CD4-positive, alpha-beta memory T cell (primary cell): ENCODE results near the gene HPGDS. TPM values are rescaled to one million over a fixed set of nuclear protein-coding genes. Genes with fewer than 3 reads are reported as not detected.
"Not testable (repeated sequence)": the region's sequence is repeated elsewhere in the genome, so short reads cannot be mapped to it uniquely, and the experiment has no call there.

Experiments used
- CTCF ChIA-PET: fragments of 350-600 bp; sonication (Branson Sonifier 250); formaldehyde crosslinking; loops from one replicate; lab custom pipeline; 2021; ENCODE audit warnings: inconsistent platforms; ENCODE audit not compliant: partially characterized antibody; lab: Charles Lee
- POLR2A ChIA-PET: fragments of 350-600 bp; sonication (Branson Sonifier 250); formaldehyde crosslinking; loops from one replicate; lab custom pipeline; 2021; ENCODE audit not compliant: partially characterized antibody; lab: Charles Lee
- DNase-seq, 5 donors: peaks; one replicate each; pipeline versions ENCODE4 v3.0.0 to v3.0.0-alpha.2; 2020 to 2022; ENCODE audit warnings: mixed read lengths in 1 of 5
- H3K27ac ChIP-seq: one replicate; pipeline ENCODE4 v1.7.0; 2013; ENCODE audit warnings: low read depth, low read length
- H3K27me3 ChIP-seq: 2 replicates; pipeline ENCODE4 v1.7.0; 2013; ENCODE audit warnings: mild to moderate bottlenecking, low read length, moderate library complexity; ENCODE audit not compliant: insufficient read depth
- H3K36me3 ChIP-seq: 2 replicates; pipeline ENCODE4 v1.7.0; 2013; ENCODE audit warnings: mild to moderate bottlenecking, low read length, moderate library complexity; ENCODE audit not compliant: insufficient read depth
- H3K4me1 ChIP-seq: 2 replicates; pipeline ENCODE4 v1.7.0; 2013; ENCODE audit warnings: mild to moderate bottlenecking, low read length, moderate library complexity; ENCODE audit not compliant: insufficient read depth
- H3K4me3 ChIP-seq, 2 donors: one replicate each; pipeline ENCODE4 v1.7.0; 2013; ENCODE audit warnings: low read length in 2 of 2, mild to moderate bottlenecking in 1 of 2
- H3K9me3 ChIP-seq, 2 donors: one replicate each; pipeline ENCODE4 v1.7.0; 2013; ENCODE audit warnings: low read length in 2 of 2, control low read depth in 1 of 2; ENCODE audit not compliant: control insufficient read depth in 1 of 2
- H3K27ac Mint-ChIP-seq, 7 donors: one replicate each; pipeline ENCODE4 v1.8.0; 2020 to 2021; ENCODE audit warnings: mixed read lengths in 7 of 7, mild to moderate bottlenecking in 6 of 7, inconsistent platforms in 3 of 7, moderate library complexity in 3 of 7
- H3K27me3 Mint-ChIP-seq, 2 donors: one replicate each; pipeline ENCODE4 v1.8.0; 2020 to 2021; ENCODE audit warnings: mixed read lengths in 2 of 2
- H3K36me3 Mint-ChIP-seq, 2 donors: one replicate each; pipeline ENCODE4 v1.8.0; 2020 to 2021; ENCODE audit warnings: mixed read lengths in 2 of 2, inconsistent platforms in 1 of 2, mild to moderate bottlenecking in 1 of 2
- H3K4me1 Mint-ChIP-seq, 4 donors: one replicate each; pipeline ENCODE4 v1.8.0; 2020 to 2021; ENCODE audit warnings: mixed read lengths in 4 of 4, mild to moderate bottlenecking in 1 of 4
- H3K4me3 Mint-ChIP-seq, 8 donors: one replicate each; pipeline ENCODE4 v1.8.0; 2020 to 2021; ENCODE audit warnings: mixed read lengths in 8 of 8, mild to moderate bottlenecking in 7 of 8, moderate library complexity in 6 of 8, inconsistent platforms in 3 of 8
- H3K9me3 Mint-ChIP-seq, 8 donors: one replicate each; pipeline ENCODE4 v1.8.0; 2020 to 2021; ENCODE audit warnings: mixed read lengths in 8 of 8, mild to moderate bottlenecking in 5 of 8, inconsistent platforms in 3 of 8, moderate library complexity in 1 of 8
- intact Hi-C: fragments of 100-400 bp; cut with micrococcal nuclease; formaldehyde crosslinking; loops from one replicate; pipeline ENCODE4 v1.15.1; 2023
- polyA plus RNA-seq, 2 donors: library from polyadenylated mRNA; unstranded; fragments of 300-500 nt; fragmentation: Illumina TruSeq; gene quantifications; one replicate each; pipeline ENCODE4 v1.2.3, GENCODE V29; 2021
- total RNA-seq, 2 experiments: library from RNA; stranded (reverse); gene quantifications; one replicate each; pipeline ENCODE4 v1.2.3, GENCODE V29; 2021

The HPGDS gene
- total RNA-seq (under 1 TPM; 0.33 to 0.41 TPM), polyA plus RNA-seq (not detected)

GRCh38 chr4:94342694-94343093 lies at the start of gene HPGDS:
HPGDS (minus strand) TSS chr4:94342836; CDS start chr4:94334629, 8,207 bp downstream.
- Mint-ChIP-seq H3K27ac (peak within 1 kb of the TSS in 1 of 7 donors; percentile 5), H3K4me3 (peak within 1 kb of the TSS in 1 of 8 donors; percentile 22), H3K9me3 (peaks cover 0 to 2% (median 0%) of the 10 kb centered on the region in 8 donors), H3K27me3 (no peaks in the 10 kb centered on the region), H3K4me1 (peaks cover 8 to 16% (median 13%) of the 10 kb centered on the region in 4 donors), H3K36me3 (peaks cover 0 to 2% of the 10 kb centered on the region in 2 donors)
- CTCF ChIA-PET, result interaction anchor here (1.0 kb wide), 1 partner anchor 38 kb away, joined by 3 read pairs; no protein-coding TSS in a partner anchor
- Histone ChIP-seq H3K4me1 (peaks cover 6% of the 10 kb centered on the region), H3K36me3 (no peaks in the 10 kb centered on the region), H3K27ac (no peak within 1 kb of the TSS), H3K9me3 (no peaks in the 10 kb centered on the region), H3K27me3 (no peaks in the 10 kb centered on the region), H3K4me3 (no peak within 1 kb of the TSS)
- POLR2A ChIA-PET, result no interaction called here
- intact Hi-C loops, result no loop called here
- no peak for DNase-seq

- H3K27me3 ChIP-seq, result no peaks in the 10 kb centered on the region
- H3K27ac ChIP-seq, result no peak overlapping the region
- ChIA-PET CTCF (interaction anchor here (0.6 to 2.7 kb wide), 5 partner anchors 14 to 125 kb away, joined by 3 to 18 read pairs (median 4); no protein-coding TSS in a partner anchor), POLR2A (no interaction called here)
- H3K36me3 ChIP-seq, result no peaks in the 10 kb centered on the region
- H3K9me3 ChIP-seq, result no peaks in the 10 kb centered on the region
- Mint-ChIP-seq H3K36me3 (no peaks in the 10 kb centered on the region), H3K27ac (no peak overlapping the region), H3K4me1 (peaks cover 0 to 1% (median 0%) of the 10 kb centered on the region in 4 donors), H3K4me3 (no peak overlapping the region), H3K9me3 (no peaks in the 10 kb centered on the region), H3K27me3 (peaks cover 8 to 9% of the 10 kb centered on the region in 2 donors)
- DNase-seq, result peak in 3 of 5 donors; percentile 16 to 21 (median 19)
- no peaks in the 10 kb centered on the region for H3K4me1 ChIP-seq
- intact Hi-C loops, result loop anchor here (1.0 kb wide), 1 partner anchor 87 kb away; no protein-coding TSS in a partner anchor
- no peak overlapping the region for H3K4me3 ChIP-seq
Observed at GRCh38 chr4:94390804-94391410, 48.3 kb upstream of the HPGDS start.

- Mint-ChIP-seq H3K27ac (no peak overlapping the region), H3K4me3 (no peak overlapping the region), H3K9me3 (no peaks in the 10 kb centered on the region), H3K36me3 (no peaks in the 10 kb centered on the region), H3K4me1 (peaks cover 0 to 1% (median 0%) of the 10 kb centered on the region in 4 donors), H3K27me3 (peaks cover 8 to 9% of the 10 kb centered on the region in 2 donors)
- Histone ChIP-seq H3K9me3 (no peaks in the 10 kb centered on the region), H3K4me3 (no peak overlapping the region), H3K27ac (no peak overlapping the region), H3K36me3 (no peaks in the 10 kb centered on the region), H3K4me1 (no peaks in the 10 kb centered on the region), H3K27me3 (no peaks in the 10 kb centered on the region)
- no peak for DNase-seq
- CTCF ChIA-PET, result interaction anchor here (0.8 to 2.7 kb wide), 5 partner anchors 9 to 103 kb away, joined by 3 to 18 read pairs (median 3); no protein-coding TSS in a partner anchor
- POLR2A ChIA-PET, result no interaction called here
- intact Hi-C loops, result loop anchor here (1.0 kb wide), 1 partner anchor 85 kb away; no protein-coding TSS in a partner anchor
Observed at GRCh38 chr4:94389595-94390267, 47.1 kb upstream of the HPGDS start.

GRCh38 chr4:94387965-94388364 lies 45.3 kb upstream of the HPGDS start:
- H3K36me3 Mint-ChIP-seq, H3K4me3 ChIP-seq, H3K27ac Mint-ChIP-seq, H3K9me3 Mint-ChIP-seq, H3K27me3 Mint-ChIP-seq, DNase-seq, CTCF ChIA-PET, H3K27me3 ChIP-seq, intact Hi-C loops, H3K4me1 Mint-ChIP-seq, H3K9me3 ChIP-seq, H3K27ac ChIP-seq, H3K4me1 ChIP-seq, H3K4me3 Mint-ChIP-seq, POLR2A ChIA-PET, H3K36me3 ChIP-seq: not testable (repeated sequence)

GRCh38 chr4:94385452-94385851 lies 42.8 kb upstream of the HPGDS start:
- H3K9me3 ChIP-seq, H3K4me3 Mint-ChIP-seq, H3K9me3 Mint-ChIP-seq, H3K27ac ChIP-seq, H3K4me3 ChIP-seq, CTCF ChIA-PET, H3K4me1 Mint-ChIP-seq, H3K36me3 Mint-ChIP-seq, DNase-seq, H3K4me1 ChIP-seq, POLR2A ChIA-PET, H3K27me3 ChIP-seq, H3K27ac Mint-ChIP-seq, H3K36me3 ChIP-seq, H3K27me3 Mint-ChIP-seq, intact Hi-C loops: not testable (repeated sequence)

GRCh38 chr4:94382891-94383290 lies 40.3 kb upstream of the HPGDS start:
- H3K27me3 Mint-ChIP-seq, result peaks cover 6 to 13% of the 10 kb centered on the region in 2 donors
- H3K4me3 ChIP-seq, POLR2A ChIA-PET, H3K36me3 ChIP-seq, H3K27ac Mint-ChIP-seq, CTCF ChIA-PET, DNase-seq, H3K4me1 ChIP-seq, H3K4me3 Mint-ChIP-seq, H3K27ac ChIP-seq, H3K36me3 Mint-ChIP-seq, intact Hi-C loops, H3K4me1 Mint-ChIP-seq, H3K27me3 ChIP-seq, H3K9me3 ChIP-seq, H3K9me3 Mint-ChIP-seq: not testable (repeated sequence)

GRCh38 chr4:94378047-94378446 lies 35.4 kb upstream of the HPGDS start:
- H3K4me3 Mint-ChIP-seq, result no peak overlapping the region
- Histone ChIP-seq H3K4me1 (no peaks in the 10 kb centered on the region), H3K4me3 (no peak overlapping the region), H3K27me3 (no peaks in the 10 kb centered on the region), H3K27ac (no peak overlapping the region), H3K9me3 (no peaks in the 10 kb centered on the region), H3K36me3 (no peaks in the 10 kb centered on the region)
- H3K4me1 Mint-ChIP-seq, result no peaks in the 10 kb centered on the region
- H3K9me3 Mint-ChIP-seq, result peaks cover 0 to 2% (median 0%) of the 10 kb centered on the region in 8 donors
- ChIA-PET POLR2A (no interaction called here), CTCF (interaction anchor here (1.6 kb wide), 1 partner anchor 13 kb away, joined by 7 read pairs; no protein-coding TSS in a partner anchor)
- H3K36me3 Mint-ChIP-seq, result no peaks in the 10 kb centered on the region
- DNase-seq, result no peak
- H3K27me3 Mint-ChIP-seq, result peaks cover 6 to 10% of the 10 kb centered on the region in 2 donors
- H3K27ac Mint-ChIP-seq, result no peak overlapping the region
- intact Hi-C loops, result no loop called here
